Stomach (tissue), 9 donors: ENCODE measurements around the gene PALLD. TPM values are rescaled to one million over a fixed set of nuclear protein-coding genes. Genes with fewer than 3 reads are reported as not detected.

ENCODE experiments used
- DNase-seq, 2 donors: peaks; one replicate each; pipeline versions ENCODE4 v3.0.0 to v3.0.0-alpha.2; 2013 to 2019
- H3K27ac ChIP-seq, 5 donors: fragments of 200-600 bp in 4 of 5; sonication (generic) in 4 of 5; one replicate each; pipeline ENCODE4 v1.5.1; 2013 to 2019; ENCODE audit warnings: mild to moderate bottlenecking in 1 of 5, moderate library complexity in 1 of 5
- H3K27me3 ChIP-seq, 3 donors: fragments of 200-600 bp; sonication (generic); one replicate each; pipeline ENCODE4 v1.5.1; 2017 to 2019; ENCODE audit warnings: mixed run types in 1 of 3
- H3K36me3 ChIP-seq, 4 donors: fragments of 200-600 bp; sonication (generic); 1 replicate in 3 of 4; 2 replicates in 1 of 4; pipeline ENCODE4 v1.5.1; 2016 to 2019
- H3K4me1 ChIP-seq, 4 donors: fragments of 200-600 bp; sonication (generic); one replicate each; pipeline ENCODE4 v1.5.1; 2016 to 2019
- H3K4me3 ChIP-seq, 4 donors: fragments of 200-600 bp; sonication (generic) in 3 of 4; one replicate each; pipeline ENCODE4 v1.5.1; 2016 to 2019; ENCODE audit warnings: mild to moderate bottlenecking in 1 of 4
- H3K9me3 ChIP-seq, 4 donors: fragments of 200-600 bp; sonication (generic); one replicate each; pipeline ENCODE4 v1.5.1; 2016 to 2019
- CTCF ChIP-seq, 7 experiments: fragments of 450-650 bp in 4 of 7; fragments of 200-600 bp in 3 of 7; sonication (generic) in 3 of 7; IDR thresholded peaks; one replicate each; pipeline ENCODE4 v1.5.1; 2016 to 2019; ENCODE audit warnings: antibody characterized with exemption in 7 of 7, control low read depth in 2 of 7, mild to moderate bottlenecking in 1 of 7
- EP300 ChIP-seq: sonication (generic); formaldehyde crosslinking; IDR thresholded peaks from one replicate; pipeline ENCODE4 v1.6.1; 2017; ENCODE audit warnings: antibody characterized with exemption
- POLR2A ChIP-seq, 4 donors: fragments of 450-650 bp; IDR thresholded peaks; one replicate each; pipeline ENCODE4 v1.6.1; 2016; ENCODE audit warnings: antibody characterized with exemption in 4 of 4, control low read depth in 2 of 4, mild to moderate bottlenecking in 1 of 4, moderate library complexity in 1 of 4
- POLR2AphosphoS5 ChIP-seq, 3 donors: sonication (generic); formaldehyde crosslinking; IDR thresholded peaks; one replicate each; pipeline ENCODE4 v1.6.1; 2016; ENCODE audit warnings: antibody characterized with exemption in 3 of 3
- WGBS, 5 donors: extraction: QIAGEN DNeasy Blood & Tissue Kit in 3 of 5; methylation state at CpG; one replicate each; pipeline versions ENCODE4 v1.1.5 to v1.1.7; 2013 to 2018; 5-methylcytosine and 5-hydroxymethylcytosine counted together
- intact Hi-C: fragments of 100-400 bp; cut with DNase I; formaldehyde crosslinking; loops from one replicate; pipeline ENCODE4 v1.15.1; 2023; ENCODE audit warnings: low total_unique reads
- polyA plus RNA-seq, 3 donors: library from polyadenylated mRNA; stranded (reverse); fragments of 200-250 nt; gene quantifications; one replicate each; pipeline ENCODE4 v1.2.3, GENCODE V29; 2013
- total RNA-seq, 5 donors: library from RNA; depleted of rRNA; stranded (reverse); fragments of >200 nt; gene quantifications; one replicate each; pipeline versions ENCODE4 v1.1.0 to v1.2.3, GENCODE V29; 2014 to 2016
- donor health status: healthy with polysubstance abuse.
- donor health status: Bipolar disorder and iron deficiency.
- donor health status: healthy.

The PALLD gene
- total and polyA plus RNA-seq, 8 donors: 75.9 to 984 (median 206) TPM

DNA sequence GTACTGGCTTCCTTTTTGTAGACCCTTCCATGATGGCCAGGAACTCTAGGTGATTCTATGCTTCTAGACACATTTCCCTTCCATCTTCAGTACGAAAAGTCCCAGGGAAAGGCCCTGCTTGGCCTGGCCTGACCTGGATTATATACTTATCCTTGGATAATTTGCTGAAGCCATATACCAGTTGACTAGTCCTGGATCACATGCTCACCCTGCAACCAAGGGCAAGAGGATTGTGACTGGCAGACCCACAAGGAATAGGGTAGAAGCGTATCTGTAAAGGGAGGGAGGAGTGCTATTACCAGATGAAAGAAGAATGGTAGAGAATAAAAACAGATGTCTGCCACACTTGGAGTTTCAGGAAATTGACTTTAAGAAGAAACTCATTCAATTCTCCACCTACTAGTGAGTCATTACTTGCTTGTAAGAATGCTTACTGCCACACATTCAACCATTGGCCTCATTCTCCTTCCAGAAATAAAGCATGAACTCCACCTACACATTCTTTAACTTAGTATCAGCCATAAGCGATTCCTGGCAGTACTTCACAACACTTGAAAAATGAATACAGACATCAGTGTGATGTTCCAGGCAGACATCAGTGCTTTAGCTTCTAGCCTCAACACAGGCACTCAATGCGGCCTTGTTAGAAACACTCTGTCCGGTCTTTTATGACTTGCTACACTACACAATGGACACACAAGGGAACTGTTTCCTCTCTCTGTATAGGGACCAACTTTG lies 371.4 kb downstream of the PALLD start:
- H3K27ac ChIP-seq: peak overlapping the region; percentile 6 to 77 (median 47)
- no peaks in the 10 kb centered on the region for H3K27me3 ChIP-seq
- peaks cover 3 to 83% (median 42%) of the 10 kb centered on the region in 4 donors for H3K4me1 ChIP-seq
- H3K4me3 ChIP-seq: no peak overlapping the region
- DNase-seq: no peak
- TF ChIP-seq POLR2A (IDR thresholded peaks at IDR 0.05) (no peak), POLR2AphosphoS5 (IDR thresholded peaks at IDR 0.05) (peak in 1 of 3 donors; percentile 9)
- 74 to 87% (median 80%) methylated on average over 5 of the region's 5 CpGs for WGBS, 5 donors
- intact Hi-C loops: no loop called here
- peaks cover 0 to 10% (median 2%) of the 10 kb centered on the region in 4 donors for H3K36me3 ChIP-seq
- H3K9me3 ChIP-seq: no peaks in the 10 kb centered on the region

DNA sequence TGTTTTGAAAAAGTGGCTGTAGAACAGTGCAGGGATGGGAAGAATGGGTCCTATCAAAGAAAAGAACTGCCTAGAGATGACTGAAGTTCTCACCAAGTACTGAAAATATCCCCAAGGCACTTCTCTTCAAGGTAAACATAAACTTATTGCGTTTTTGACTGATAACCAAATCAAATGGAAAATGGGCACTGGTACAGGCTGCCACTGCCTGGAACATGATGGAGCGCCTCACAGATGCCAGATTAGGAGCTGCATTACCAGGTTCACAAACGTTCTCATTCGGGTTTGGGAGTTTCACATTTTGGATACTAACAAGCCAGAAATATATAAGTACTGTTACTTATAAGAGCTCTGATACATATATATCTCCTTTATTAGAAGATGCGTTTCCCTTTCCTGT lies 371.9 kb downstream of the PALLD start:
- H3K36me3 ChIP-seq: peaks cover 0 to 7% (median 0%) of the 10 kb centered on the region in 4 donors
- H3K4me1 ChIP-seq: peaks cover 3 to 82% (median 41%) of the 10 kb centered on the region in 4 donors
- H3K27me3 ChIP-seq: no peaks in the 10 kb centered on the region
- peak overlapping the region in 4 of 5 donors; percentile 7 to 75 (median 58) for H3K27ac ChIP-seq
- no peak for TF ChIP-seq POLR2AphosphoS5 (IDR thresholded peaks at IDR 0.05)
- TF ChIP-seq CTCF (IDR thresholded peaks at IDR 0.05): no peak
- TF ChIP-seq EP300: no peak
- no peak for TF ChIP-seq POLR2A (IDR thresholded peaks at IDR 0.05)
- no peak overlapping the region for H3K4me3 ChIP-seq
- WGBS, 5 donors: 45 to 66% (median 57%) methylated on average over 5 of the region's 5 CpGs
- no peaks in the 10 kb centered on the region for H3K9me3 ChIP-seq
- no peak for DNase-seq
- intact Hi-C loops: no loop called here

DNA sequence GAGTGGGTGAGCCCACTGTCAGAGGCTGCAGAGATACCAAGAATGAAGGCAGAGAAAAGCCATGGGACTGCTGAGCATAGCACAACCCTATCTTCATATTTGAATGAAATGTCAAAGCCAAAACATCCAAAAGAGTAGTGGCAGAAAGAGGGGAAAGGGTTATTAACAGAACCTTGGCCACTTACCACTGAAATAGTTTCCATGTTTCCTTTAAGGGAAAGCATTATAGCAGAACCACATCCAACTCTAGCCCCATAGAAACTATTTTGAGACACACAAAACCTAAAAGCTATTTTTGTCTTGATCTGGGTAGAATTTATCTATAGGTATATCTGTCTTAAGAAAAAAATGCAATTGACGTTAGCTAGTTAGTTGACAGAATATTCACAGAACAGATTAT lies 373.2 kb downstream of the PALLD start:
- DNase-seq: no peak
- intact Hi-C loops: no loop called here

GRCh38 chr4:168871632-168872031 lies 374.8 kb downstream of the PALLD start:
- Histone ChIP-seq H3K9me3 (no peaks in the 10 kb centered on the region), H3K36me3 (peaks cover 0 to 7% (median 0%) of the 10 kb centered on the region in 4 donors), H3K27me3 (no peaks in the 10 kb centered on the region), H3K4me1 (peaks cover 5 to 82% (median 36%) of the 10 kb centered on the region in 4 donors), H3K27ac (peak overlapping the region in 1 of 5 donors; percentile 37), H3K4me3 (no peak overlapping the region)
- TF ChIP-seq POLR2AphosphoS5 (IDR thresholded peaks at IDR 0.05): no peak
- no peak for TF ChIP-seq EP300
- no peak for TF ChIP-seq CTCF (IDR thresholded peaks at IDR 0.05)
- TF ChIP-seq POLR2A (IDR thresholded peaks at IDR 0.05): no peak
- intact Hi-C loops: no loop called here
- WGBS, 5 donors: 69 to 86% (median 73%) methylated on average over 4 of the region's 4 CpGs
- no peak for DNase-seq

More for the DNA sequence above, 373.2 kb downstream of the PALLD start:
- peaks cover 3 to 74% (median 40%) of the 10 kb centered on the region in 4 donors for H3K4me1 ChIP-seq
- H3K9me3 ChIP-seq: no peaks in the 10 kb centered on the region
- H3K27me3 ChIP-seq: no peaks in the 10 kb centered on the region
- no peak overlapping the region for H3K4me3 ChIP-seq
- peak overlapping the region in 1 of 5 donors; percentile 46 for H3K27ac ChIP-seq
- TF ChIP-seq CTCF (IDR thresholded peaks at IDR 0.05) (no peak), POLR2A (IDR thresholded peaks at IDR 0.05) (no peak), EP300 (no peak), POLR2AphosphoS5 (IDR thresholded peaks at IDR 0.05) (no peak)
- WGBS, 5 donors: 72 to 94% (median 90%) methylated on average over 1 of the region's 1 CpG
- peaks cover 0 to 7% (median 0%) of the 10 kb centered on the region in 4 donors for H3K36me3 ChIP-seq

GRCh38 chr4:168874083-168874482 lies 377.2 kb downstream of the PALLD start:
- 63 to 93% (median 80%) methylated on average over 2 of the region's 2 CpGs for WGBS, 5 donors
- Histone ChIP-seq H3K4me1 (peaks cover 2 to 80% (median 38%) of the 10 kb centered on the region in 4 donors), H3K9me3 (no peaks in the 10 kb centered on the region), H3K27me3 (peaks cover 0 to 9% (median 0%) of the 10 kb centered on the region in 3 donors), H3K27ac (peak overlapping the region in 1 of 5 donors; percentile 87), H3K4me3 (no peak overlapping the region), H3K36me3 (peaks cover 0 to 13% (median 5%) of the 10 kb centered on the region in 4 donors)
- no peak for TF ChIP-seq CTCF (IDR thresholded peaks at IDR 0.05)
- TF ChIP-seq EP300: no peak
- TF ChIP-seq POLR2A (IDR thresholded peaks at IDR 0.05): no peak
- no peak for TF ChIP-seq POLR2AphosphoS5 (IDR thresholded peaks at IDR 0.05)
- no peak for DNase-seq
- intact Hi-C loops: no loop called here
